Measurements from ENCODE around the gene PPIG. TPM values are rescaled to one million over a fixed set of nuclear protein-coding genes. Genes with fewer than 3 reads are reported as not detected.
A peak's percentile ranks its signal among the peaks of the same experiment; 100 is the strongest.
"Not testable (repeated sequence)": the region's sequence is repeated elsewhere in the genome, so short reads cannot be mapped to it uniquely, and the experiment has no call there.

Gene PPIG
- total RNA-seq, 2 donors from 2014 or later: 23.5 to 28.4 TPM

GRCh38 chr2:169572821-169573159, 11.4 kb upstream of the PPIG start:
- Histone ChIP-seq H3K36me3 (no peaks in the 10 kb centered on the region), H3K4me1 (no peaks in the 10 kb centered on the region), H3K27me3 (no peaks in the 10 kb centered on the region), H3K27ac (no peak overlapping the region), H3K4me3 (peak overlapping the region; percentile 59 to 67), H3K9me3 (no peaks in the 10 kb centered on the region)
- no peak for DNase-seq (ENCODE audit: low spot score)
- no peak for TF ChIP-seq CTCF (IDR thresholded peaks at IDR 0.05)

- peak; percentile 91 for DNase-seq (ENCODE audit: low spot score)
- Histone ChIP-seq H3K27ac (peak within 1 kb of the TSS; percentile 64 to 68), H3K36me3 (no peaks in the 10 kb centered on the region), H3K9me3 (no peaks in the 10 kb centered on the region), H3K4me3 (peak within 1 kb of the TSS; percentile 59 to 67), H3K4me1 (no peaks in the 10 kb centered on the region), H3K27me3 (no peaks in the 10 kb centered on the region)
- no peak for TF ChIP-seq CTCF (IDR thresholded peaks at IDR 0.05)
Observed at GRCh38 chr2:169573160-169573973, 10.8 kb upstream of the PPIG start, which contains the start of gene FASTKD1. Gene FASTKD1 (minus strand): TSS chr2:169573865. CDS start chr2:169572029, 1,836 bp downstream.

GRCh38 chr2:169573974-169574299, 10.2 kb upstream of the PPIG start:
- Histone ChIP-seq H3K4me1 (no peaks in the 10 kb centered on the region), H3K4me3 (peak overlapping the region; percentile 59 to 67), H3K27ac (no peak overlapping the region), H3K9me3 (no peaks in the 10 kb centered on the region), H3K36me3 (no peaks in the 10 kb centered on the region), H3K27me3 (no peaks in the 10 kb centered on the region)
- TF ChIP-seq CTCF (IDR thresholded peaks at IDR 0.05): no peak
- no peak for DNase-seq (ENCODE audit: low spot score)

- not testable (repeated sequence) for H3K4me1 ChIP-seq; H3K9me3 ChIP-seq; DNase-seq (ENCODE audit: low spot score); H3K27me3 ChIP-seq; H3K36me3 ChIP-seq; H3K27ac ChIP-seq; H3K4me3 ChIP-seq
Observed at GRCh38 chr2:169574539-169574938, 9.6 kb upstream of the PPIG start.

- H3K4me1 ChIP-seq: not testable (repeated sequence)
Observed at GRCh38 chr2:169575264-169575663, 8.9 kb upstream of the PPIG start.

DNA sequence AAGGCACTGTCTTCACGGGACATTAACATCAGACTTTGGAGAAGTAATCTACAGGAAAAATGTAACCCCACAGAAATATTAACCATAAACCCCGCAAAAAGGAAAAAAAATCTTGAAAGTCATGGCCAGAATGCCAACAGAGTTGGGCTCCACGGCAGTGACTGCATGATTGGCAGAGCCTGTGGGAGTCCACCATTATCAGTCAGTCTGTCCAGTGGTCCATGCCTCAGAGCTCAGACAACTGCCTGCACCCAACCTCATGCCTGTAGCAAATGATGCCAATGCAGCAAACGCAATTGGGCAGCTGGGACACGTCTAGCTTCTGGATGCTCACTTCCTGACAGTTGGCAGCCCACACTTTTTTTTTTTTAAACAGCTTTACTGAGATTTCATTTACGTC, 5.1 kb upstream of the PPIG start:
- no peak overlapping the region for H3K27ac ChIP-seq
- no peak overlapping the region for H3K4me3 ChIP-seq
- no peaks in the 10 kb centered on the region for H3K9me3 ChIP-seq
- DNase-seq (ENCODE audit: low spot score): no peak
- TF ChIP-seq CTCF (IDR thresholded peaks at IDR 0.05): no peak
- no peaks in the 10 kb centered on the region for H3K36me3 ChIP-seq
- H3K4me1 ChIP-seq: no peaks in the 10 kb centered on the region
- no peaks in the 10 kb centered on the region for H3K27me3 ChIP-seq

More at GRCh38 chr2:169575264-169575663, 8.9 kb upstream of the PPIG start:
- DNase-seq (ENCODE audit: low spot score); H3K4me3 ChIP-seq; H3K27me3 ChIP-seq; H3K27ac ChIP-seq; H3K9me3 ChIP-seq; H3K36me3 ChIP-seq: not testable (repeated sequence)

DNA sequence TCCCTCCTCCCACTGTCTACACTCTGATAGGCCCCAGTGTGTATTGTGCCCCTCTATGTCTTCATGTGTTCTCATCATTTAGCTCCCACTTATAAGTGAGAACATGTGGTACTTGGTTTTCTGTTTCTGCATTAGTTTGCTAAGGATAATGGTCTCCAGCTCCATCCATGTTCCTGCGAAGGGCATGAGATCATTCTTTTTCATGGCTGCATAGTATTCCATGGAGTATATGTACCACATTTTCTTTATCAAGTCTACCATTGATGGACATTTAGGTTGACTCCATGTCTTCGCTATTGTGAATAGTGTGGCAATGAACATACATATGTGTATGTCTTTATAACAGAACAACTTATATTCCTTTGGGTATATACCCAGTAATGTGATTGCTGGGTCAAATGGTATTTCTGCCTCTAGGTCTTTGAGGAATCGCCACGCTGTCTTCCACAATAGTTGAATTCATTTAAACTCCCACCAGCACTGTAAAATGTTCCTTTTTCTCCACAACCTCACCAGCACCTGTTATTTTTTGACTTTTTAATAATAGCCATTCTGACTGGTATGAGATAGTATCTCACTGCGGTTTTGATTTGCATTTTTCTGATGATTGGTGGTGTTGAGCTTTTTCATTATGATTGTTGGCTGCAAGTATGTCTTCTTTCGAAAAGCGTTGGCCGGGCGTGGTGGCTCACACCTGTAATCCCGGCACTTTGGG, 1.4 kb upstream of the PPIG start:
- peaks cover 0 to 22% of the 10 kb centered on the region in 2 donors for H3K4me1 ChIP-seq
- not testable (repeated sequence) for H3K27ac ChIP-seq; H3K9me3 ChIP-seq; DNase-seq (ENCODE audit: low spot score); H3K4me3 ChIP-seq; H3K27me3 ChIP-seq; H3K36me3 ChIP-seq
